K562 (cell line): Measurements from ENCODE around the gene ZGLP1. TPM values are rescaled to one million over a fixed set of nuclear protein-coding genes. Genes with fewer than 3 reads are reported as not detected.

Source experiments
- ATF2 ChIP-seq: sonication (generic); formaldehyde crosslinking; IDR thresholded peaks from 2 replicates; pipeline ENCODE4 v1.8.1; 2022; ENCODE audit warnings: missing genetic modification reagents
- BCL6 ChIP-seq: fragments of 250-450 bp; sonication (Bioruptor Pico); IDR thresholded peaks from 2 replicates; pipeline ENCODE4 v1.4.0; 2020
- BCLAF1 ChIP-seq, 2 experiments: fragments of 450-650 bp in 1 of 2; IDR thresholded peaks; 2 replicates each; pipeline ENCODE4 v1.6.1; 2011 to 2017; ENCODE audit warnings: low read depth in 2 of 2, antibody characterized with exemption in 1 of 2, borderline replicate concordance in 1 of 2, low read length in 1 of 2, mild to moderate bottlenecking in 1 of 2, mixed read lengths in 1 of 2; ENCODE audit not compliant: control insufficient read depth in 1 of 2
- BCOR ChIP-seq: fragments of 450-650 bp; IDR thresholded peaks from 2 replicates; pipeline ENCODE4 v1.6.1; 2016
- BMI1 ChIP-seq: fragments of 150-350 bp; IDR thresholded peaks from 2 replicates; pipeline ENCODE4 v1.6.1; 2014; ENCODE audit warnings: low read length
- CBX1 ChIP-seq: sonication (generic); IDR thresholded peaks from 2 replicates; pipeline ENCODE4 v1.6.1; 2016; ENCODE audit warnings: antibody characterized with exemption, low read depth, mild to moderate bottlenecking
- CCNT2 ChIP-seq: IDR thresholded peaks from 2 replicates; pipeline ENCODE4 v1.6.1; 2011; ENCODE audit warnings: borderline replicate concordance, low read depth, mild to moderate bottlenecking, moderate library complexity, mixed read lengths, low read length; ENCODE audit not compliant: insufficient read length; ENCODE audit errors: extremely low read depth
- CHD1 ChIP-seq: fragments of 200-600 bp; sonication (generic); IDR thresholded peaks from one replicate; pipeline ENCODE4 v1.6.1; 2012; ENCODE audit warnings: mild to moderate bottlenecking, moderate library complexity, low read length, inconsistent platforms
- GTF2F1 ChIP-seq: IDR thresholded peaks from 2 replicates; pipeline ENCODE4 v1.6.1; 2011; ENCODE audit warnings: low read depth, low read length, improper control_type of control experiment
- HDAC2 ChIP-seq: fragments of 450-650 bp; IDR thresholded peaks from 2 replicates; pipeline ENCODE4 v1.6.1; 2016; ENCODE audit warnings: mild to moderate bottlenecking
- HMGN3 ChIP-seq: IDR thresholded peaks from 2 replicates; pipeline ENCODE4 v1.6.1; 2011; ENCODE audit warnings: borderline replicate concordance, low read depth, mild to moderate bottlenecking, mixed read lengths, low read length; ENCODE audit not compliant: insufficient read length; ENCODE audit errors: extremely low read depth
- JUND ChIP-seq, 2 experiments: IDR thresholded peaks; 2 replicates in 1 of 2; 3 replicates in 1 of 2; pipeline ENCODE4 v1.6.1; 2011; ENCODE audit warnings: borderline replicate concordance in 2 of 2, low read depth in 2 of 2, low read length in 2 of 2, improper control_type of control experiment in 1 of 2, missing biosample characterization in 1 of 2, missing genetic modification characterization in 1 of 2, missing genetic modification reagents in 1 of 2
- LARP7 ChIP-seq: fragments of 450-650 bp; IDR thresholded peaks from 2 replicates; pipeline ENCODE4 v1.6.1; 2016
- MBD2 ChIP-seq: sonication (generic); IDR thresholded peaks from 2 replicates; pipeline ENCODE4 v1.6.1; 2016; ENCODE audit warnings: low read depth, borderline replicate concordance
- MCM7 ChIP-seq, 2 experiments: fragments of 450-650 bp; IDR thresholded peaks; 2 replicates each; pipeline ENCODE4 v1.6.1; 2016 to 2018
- RBM15 ChIP-seq: fragments of 200-400 bp; formaldehyde crosslinking; IDR thresholded peaks from 2 replicates; pipeline ENCODE4 v1.6.1; 2018; ENCODE audit warnings: mild to moderate bottlenecking, low read length, moderate library complexity; ENCODE audit not compliant: insufficient read depth
- SIN3B ChIP-seq: fragments of 450-650 bp; IDR thresholded peaks from 2 replicates; pipeline ENCODE4 v1.6.1; 2017; ENCODE audit warnings: low read depth, mild to moderate bottlenecking, moderate library complexity
- SMARCE1 ChIP-seq: fragments of 450-650 bp; IDR thresholded peaks from 2 replicates; pipeline ENCODE4 v1.7.1; 2016; ENCODE audit warnings: mild to moderate bottlenecking
- YY1 ChIP-seq, 3 experiments: IDR thresholded peaks; 2 replicates each; pipeline ENCODE4 v1.6.1; 2011; ENCODE audit warnings: low read length in 2 of 3, mild to moderate bottlenecking in 2 of 3, moderate library complexity in 2 of 3, borderline replicate concordance in 1 of 3, control low read depth in 1 of 3, low read depth in 1 of 3; ENCODE audit not compliant: insufficient read depth in 3 of 3, insufficient replicate concordance in 2 of 3, control insufficient read depth in 1 of 3, insufficient read length in 1 of 3; ENCODE audit errors: extremely low read depth in 1 of 3
- ZNF175 ChIP-seq: fragments of 200-800 bp; sonication (Bioruptor generic); IDR thresholded peaks from 2 replicates; pipeline ENCODE4 v1.6.1; 2016; ENCODE audit warnings: low read depth, mild to moderate bottlenecking, missing genetic modification characterization, missing compliant biosample characterization
- ZNF239 ChIP-seq: fragments of 250-450 bp; sonication (Bioruptor Pico); IDR thresholded peaks from 2 replicates; pipeline ENCODE4 v1.4.0; 2020; ENCODE audit warnings: mild to moderate bottlenecking
- ZNF77 ChIP-seq: fragments of 250-450 bp; sonication (Bioruptor Pico); IDR thresholded peaks from 2 replicates; pipeline ENCODE4 v1.5.0; 2020
- ZSCAN29 ChIP-seq: fragments of 450-650 bp; IDR thresholded peaks from 2 replicates; pipeline ENCODE4 v1.6.1; 2017
- polyA plus RNA-seq, 8 experiments: library from polyadenylated mRNA; depleted of rRNA in 4 of 8; stranded (reverse) in 5 of 8; unstranded in 3 of 8; fragments of >200 nt; fragmentation: Nextera tagmentation in 2 of 8; fragmentation: Illumina TruSeq in 1 of 8; extraction: Ambion mirVana in 2 of 8; extraction: Trizol in 1 of 8; gene quantifications; 2 replicates each; pipeline versions ENCODE4 v1.2.1 to v1.2.3, GENCODE V29; 2011 to 2014; ENCODE audit warnings: inconsistent platforms in 1 of 8, missing spikeins in 1 of 8
- total RNA-seq, 7 experiments: library from RNA; depleted of rRNA in 6 of 7; stranded (reverse); fragments of >200 nt in 6 of 7; fragmentation: Illumina TruSeq in 2 of 7; extraction: Trizol in 2 of 7; gene quantifications; 2 replicates each; pipeline versions ENCODE4 v1.2.1 to v1.2.3, GENCODE V29; 2011 to 2021; ENCODE audit warnings: low replicate concordance in 1 of 7

The ZGLP1 gene
- total and polyA plus RNA-seq, 9 of the 15 experiments (the other 6 are each of a cell fraction or from before 2014, with no cell fraction given): 0.24 to 4.5 (median 2.2) TPM

GRCh38 chr19:10305139-10305806, 4.3 kb downstream of the ZGLP1 start (continued):
- TF ChIP-seq ZNF175 (CRISPR knock-in tag) (no peak), SMARCE1 (no peak), CBX1 (no peak), SIN3B (no peak), CHD1 (no peak), BCOR (peak; percentile 86; the same call in 1 of the 2 replicates), CCNT2 (no peak), BMI1 (no peak), GTF2F1 (no peak), HDAC2 (0 out of 2 replicates have a peak, but pooled peaks have one; percentile 58), JUND (IDR thresholded peaks at IDR 0.05; ENCODE audit: borderline replicate concordance, low read depth, low read length) (peak; percentile 76), JUND (tag; IDR thresholded peaks at IDR 0.05; ENCODE audit: borderline replicate concordance, low read depth, low read length) (peak; percentile 41; the same call in 1 of the 3 replicates), BCL6 (no peak), HMGN3 (no peak), MCM7 (IDR thresholded peaks at IDR 0.05) (no peak), BCLAF1 (IDR thresholded peaks at IDR 0.05; ENCODE audit: borderline replicate concordance in 1 of 2, control insufficient read depth in 1 of 2, low read depth in 2 of 2, low read length in 1 of 2) (no peak), ZNF77 (CRISPR knock-in tag) (no peak), RBM15 (no peak), LARP7 (no peak), ZSCAN29 (peak; percentile 88), ATF2 (no peak), YY1 (IDR thresholded peaks at IDR 0.05; ENCODE audit: borderline replicate concordance in 1 of 3, control insufficient read depth in 1 of 3, extremely low read depth in 1 of 3, insufficient read depth in 3 of 3, insufficient read length in 1 of 3, insufficient replicate concordance in 2 of 3, low read depth in 1 of 3, low read length in 2 of 3) (peak in 1 of 3 experiments; percentile 65), ZNF239 (CRISPR knock-in tag) (no peak), MBD2 (0 out of 2 replicates have a peak, but pooled peaks have one; percentile 20)
